GM12878 (cell line): ENCODE data around the gene VPS52. TPM values are rescaled to one million over a fixed set of nuclear protein-coding genes. Genes with fewer than 3 reads are reported as not detected.
A peak's percentile ranks its signal among the peaks of the same experiment; 100 is the strongest.

Source experiments
- EED ChIP-seq: sonication (generic); IDR thresholded peaks from 2 replicates; pipeline ENCODE4 v1.6.1; 2016; ENCODE audit warnings: antibody characterized with exemption, low read depth
- GATAD2B ChIP-seq: fragments of 450-650 bp; conservative IDR thresholded peaks from 2 replicates; pipeline ENCODE4 v1.6.1; 2017; ENCODE audit warnings: low read depth, mild to moderate bottlenecking, moderate library complexity
- IKZF2 ChIP-seq, 2 experiments: fragments of 450-650 bp; IDR thresholded peaks; 2 replicates each; pipeline ENCODE4 v1.6.1; 2017; ENCODE audit warnings: mild to moderate bottlenecking in 2 of 2, moderate library complexity in 2 of 2
- JUNB ChIP-seq: IDR thresholded peaks from 2 replicates; pipeline ENCODE4 v1.6.1; 2016; ENCODE audit warnings: antibody characterized with exemption, mild to moderate bottlenecking
- LARP7 ChIP-seq: fragments of 450-650 bp; IDR thresholded peaks from 2 replicates; pipeline ENCODE4 v1.6.1; 2017; ENCODE audit warnings: mild to moderate bottlenecking
- MEF2B ChIP-seq: fragments of 450-650 bp; IDR thresholded peaks from 2 replicates; pipeline ENCODE4 v1.6.1; 2018; ENCODE audit warnings: mild to moderate bottlenecking, moderate library complexity; ENCODE audit not compliant: partially characterized antibody, poor library complexity, severe bottlenecking
- RCOR1 ChIP-seq: conservative IDR thresholded peaks from 2 replicates; pipeline ENCODE4 v1.6.1; 2012; ENCODE audit warnings: low read depth, low read length, improper control_type of control experiment
- SMC3 ChIP-seq: IDR thresholded peaks from 2 replicates; pipeline ENCODE4 v1.6.1; 2011; ENCODE audit warnings: low read length, improper control_type of control experiment, borderline replicate concordance
- TARDBP ChIP-seq: IDR thresholded peaks from 2 replicates; pipeline ENCODE4 v1.6.1; 2016; ENCODE audit warnings: borderline replicate concordance
- USF1 ChIP-seq: IDR thresholded peaks from 2 replicates; pipeline ENCODE4 v1.6.1; 2011; ENCODE audit warnings: borderline replicate concordance, low read depth, mild to moderate bottlenecking, moderate library complexity, mixed read lengths, low read length; ENCODE audit not compliant: insufficient read depth; ENCODE audit errors: extremely low read length
- polyA plus RNA-seq, 11 experiments: library from polyadenylated mRNA; depleted of rRNA in 4 of 11; unstranded in 6 of 11; stranded (reverse) in 5 of 11; fragments of >200 nt; fragmentation: Nextera tagmentation in 4 of 11; fragmentation: Illumina TruSeq in 1 of 11; extraction: Ambion mirVana in 4 of 11; extraction: Trizol in 1 of 11; gene quantifications; 1 replicate in 1 of 11; 2 replicates in 10 of 11; pipeline versions ENCODE4 v1.2.1 to v1.2.3, GENCODE V29; 2011 to 2016; ENCODE audit warnings: inconsistent platforms in 2 of 11, missing spikeins in 2 of 11, low read depth in 1 of 11
- total RNA-seq, 4 experiments: library from RNA; depleted of rRNA in 3 of 4; stranded (reverse); fragments of >200 nt in 3 of 4; fragmentation: Illumina TruSeq in 1 of 4; extraction: Trizol in 1 of 4; gene quantifications; 2 replicates each; pipeline versions ENCODE4 v1.2.1 to v1.2.3, GENCODE V29; 2013 to 2021
- TF ChIP-seq, protein P1 (sequence below): fragments of 450-650 bp; IDR thresholded peaks from 2 replicates; pipeline ENCODE4 v1.6.1; 2018; ENCODE audit warnings: borderline replicate concordance, mild to moderate bottlenecking; ENCODE audit not compliant: partially characterized antibody
- TF ChIP-seq, protein P2 (sequence below): fragments of 450-650 bp; formaldehyde crosslinking; IDR thresholded peaks from 2 replicates; pipeline ENCODE4 v1.5.0; 2022; ENCODE audit warnings: mild to moderate bottlenecking, missing genetic modification characterization

Gene VPS52
- total and polyA plus RNA-seq, 10 of the 15 experiments (the other 5 are each of a cell fraction or from before 2014, with no cell fraction given), result 11.3 to 52.7 (median 36.7) TPM

DNA sequence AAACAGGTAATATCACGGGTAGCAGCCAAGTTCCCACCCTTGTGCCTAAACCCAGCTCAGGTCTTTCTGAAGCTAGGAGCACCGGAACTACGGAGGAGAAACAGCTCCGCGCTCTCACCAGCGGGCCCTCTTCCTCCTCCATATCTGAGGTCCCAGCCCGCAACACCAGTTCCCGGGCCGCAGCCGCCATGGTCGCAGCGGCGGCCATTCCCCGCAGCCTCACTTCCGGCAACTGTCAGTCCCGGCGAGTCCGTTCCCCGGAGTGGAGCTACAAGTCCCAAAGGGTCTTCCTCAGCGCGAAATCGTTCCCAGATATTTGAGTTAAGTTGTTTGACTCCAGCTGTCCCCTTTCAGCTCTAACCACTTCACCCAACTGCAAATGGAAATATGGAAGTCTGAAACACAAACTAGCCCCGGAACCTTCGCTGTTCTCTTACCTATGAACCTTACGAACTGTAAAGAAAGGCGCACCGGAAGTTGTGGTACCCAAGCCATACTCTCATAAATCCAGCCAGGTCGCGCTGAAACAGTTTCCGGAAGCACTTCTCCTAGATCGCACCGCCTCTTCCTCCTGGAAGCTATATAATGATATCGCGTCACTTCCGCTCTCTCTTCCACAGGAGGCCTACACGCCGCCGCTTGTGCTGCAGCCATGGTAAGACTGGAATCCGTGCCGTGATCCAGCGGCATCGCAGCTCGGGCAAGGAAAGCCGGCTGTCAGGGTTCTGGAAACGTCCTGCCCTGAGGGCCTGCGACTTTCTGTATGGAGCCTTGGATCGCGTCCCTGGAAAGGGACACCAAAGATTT is at the start of gene VPS52, which contains the start of gene RPS18 (continued):
- TF ChIP-seq, protein P1, sequence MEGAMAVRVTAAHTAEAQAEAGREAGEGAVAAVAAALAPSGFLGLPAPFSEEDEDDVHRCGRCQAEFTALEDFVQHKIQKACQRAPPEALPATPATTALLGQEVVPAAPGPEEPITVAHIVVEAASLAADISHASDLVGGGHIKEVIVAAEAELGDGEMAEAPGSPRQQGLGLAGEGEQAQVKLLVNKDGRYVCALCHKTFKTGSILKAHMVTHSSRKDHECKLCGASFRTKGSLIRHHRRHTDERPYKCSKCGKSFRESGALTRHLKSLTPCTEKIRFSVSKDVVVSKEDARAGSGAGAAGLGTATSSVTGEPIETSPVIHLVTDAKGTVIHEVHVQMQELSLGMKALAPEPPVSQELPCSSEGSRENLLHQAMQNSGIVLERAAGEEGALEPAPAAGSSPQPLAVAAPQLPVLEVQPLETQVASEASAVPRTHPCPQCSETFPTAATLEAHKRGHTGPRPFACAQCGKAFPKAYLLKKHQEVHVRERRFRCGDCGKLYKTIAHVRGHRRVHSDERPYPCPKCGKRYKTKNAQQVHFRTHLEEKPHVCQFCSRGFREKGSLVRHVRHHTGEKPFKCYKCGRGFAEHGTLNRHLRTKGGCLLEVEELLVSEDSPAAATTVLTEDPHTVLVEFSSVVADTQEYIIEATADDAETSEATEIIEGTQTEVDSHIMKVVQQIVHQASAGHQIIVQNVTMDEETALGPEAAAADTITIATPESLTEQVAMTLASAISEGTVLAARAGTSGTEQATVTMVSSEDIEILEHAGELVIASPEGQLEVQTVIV, result peak; percentile 80
- TF ChIP-seq TARDBP (peak; percentile 32; the same call in 1 of the 2 replicates), GATAD2B (peak; percentile 46), MEF2B (peak; percentile 67), LARP7 (peak; percentile 76; the same call in 1 of the 2 replicates), SMC3 (no peak), EED (peak; percentile 33; the same call in 1 of the 2 replicates), RCOR1 (0 out of 2 replicates have a peak, but pooled peaks have one; percentile 50), IKZF2 (IDR thresholded peaks at IDR 0.05) (peak; percentile 31 to 39; a peak in 2 of 4 replicates), USF1 (no peak), JUNB (0 out of 2 replicates have a peak, but pooled peaks have one; percentile 7)
- TF ChIP-seq, protein P2, sequence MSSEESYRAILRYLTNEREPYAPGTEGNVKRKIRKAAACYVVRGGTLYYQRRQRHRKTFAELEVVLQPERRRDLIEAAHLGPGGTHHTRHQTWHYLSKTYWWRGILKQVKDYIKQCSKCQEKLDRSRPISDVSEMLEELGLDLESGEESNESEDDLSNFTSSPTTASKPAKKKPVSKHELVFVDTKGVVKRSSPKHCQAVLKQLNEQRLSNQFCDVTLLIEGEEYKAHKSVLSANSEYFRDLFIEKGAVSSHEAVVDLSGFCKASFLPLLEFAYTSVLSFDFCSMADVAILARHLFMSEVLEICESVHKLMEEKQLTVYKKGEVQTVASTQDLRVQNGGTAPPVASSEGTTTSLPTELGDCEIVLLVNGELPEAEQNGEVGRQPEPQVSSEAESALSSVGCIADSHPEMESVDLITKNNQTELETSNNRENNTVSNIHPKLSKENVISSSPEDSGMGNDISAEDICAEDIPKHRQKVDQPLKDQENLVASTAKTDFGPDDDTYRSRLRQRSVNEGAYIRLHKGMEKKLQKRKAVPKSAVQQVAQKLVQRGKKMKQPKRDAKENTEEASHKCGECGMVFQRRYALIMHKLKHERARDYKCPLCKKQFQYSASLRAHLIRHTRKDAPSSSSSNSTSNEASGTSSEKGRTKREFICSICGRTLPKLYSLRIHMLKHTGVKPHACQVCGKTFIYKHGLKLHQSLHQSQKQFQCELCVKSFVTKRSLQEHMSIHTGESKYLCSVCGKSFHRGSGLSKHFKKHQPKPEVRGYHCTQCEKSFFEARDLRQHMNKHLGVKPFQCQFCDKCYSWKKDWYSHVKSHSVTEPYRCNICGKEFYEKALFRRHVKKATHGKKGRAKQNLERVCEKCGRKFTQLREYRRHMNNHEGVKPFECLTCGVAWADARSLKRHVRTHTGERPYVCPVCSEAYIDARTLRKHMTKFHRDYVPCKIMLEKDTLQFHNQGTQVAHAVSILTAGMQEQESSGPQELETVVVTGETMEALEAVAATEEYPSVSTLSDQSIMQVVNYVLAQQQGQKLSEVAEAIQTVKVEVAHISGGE (CRISPR knock-in tag), result peak; percentile 94
- TF ChIP-seq, all 136 proteins: peak for 75
